ENCODE measurements around the gene SMIM1.

SMIM1 gene

GRCh38 chr1:3762873-3763228, 9.7 kb upstream of the SMIM1 start:
- no peak overlapping the region for H3K27ac ChIP-seq
- DNase-seq: no peak
- H3K9me3 ChIP-seq (ENCODE audit: severe bottlenecking): no peaks in the 10 kb centered on the region
- no peaks in the 10 kb centered on the region for H3K27me3 ChIP-seq (ENCODE audit: insufficient read depth, low read depth, severe bottlenecking)
- no peak overlapping the region for H3K4me3 ChIP-seq (ENCODE audit: low read depth, low read length)
- no peak for TF ChIP-seq CTCF (IDR thresholded peaks at IDR 0.05; ENCODE audit: low read depth, low read length)
- H3K36me3 ChIP-seq: no peaks in the 10 kb centered on the region

GRCh38 chr1:3763351-3764125, 9.0 kb upstream of the SMIM1 start:
- DNase-seq: no peak
- no peaks in the 10 kb centered on the region for H3K36me3 ChIP-seq
- no peaks in the 10 kb centered on the region for H3K9me3 ChIP-seq (ENCODE audit: severe bottlenecking)
- no peak overlapping the region for H3K27ac ChIP-seq
- H3K4me3 ChIP-seq (ENCODE audit: low read depth, low read length): no peak overlapping the region
- no peaks in the 10 kb centered on the region for H3K27me3 ChIP-seq (ENCODE audit: insufficient read depth, low read depth, severe bottlenecking)
- no peak for TF ChIP-seq CTCF (IDR thresholded peaks at IDR 0.05; ENCODE audit: low read depth, low read length)

- no peak for DNase-seq
- Histone ChIP-seq H3K27me3 (ENCODE audit: insufficient read depth, low read depth, severe bottlenecking) (no peaks in the 10 kb centered on the region), H3K4me3 (ENCODE audit: low read depth, low read length) (no peak overlapping the region), H3K36me3 (no peaks in the 10 kb centered on the region), H3K27ac (no peak overlapping the region), H3K9me3 (ENCODE audit: severe bottlenecking) (no peaks in the 10 kb centered on the region)
- TF ChIP-seq CTCF (IDR thresholded peaks at IDR 0.05; ENCODE audit: low read depth, low read length): no peak
Observed at GRCh38 chr1:3767328-3767925, 5.1 kb upstream of the SMIM1 start.

- TF ChIP-seq CTCF (IDR thresholded peaks at IDR 0.05; ENCODE audit: low read depth, low read length): no peak
- H3K27ac ChIP-seq: no peak overlapping the region
- no peaks in the 10 kb centered on the region for H3K27me3 ChIP-seq (ENCODE audit: insufficient read depth, low read depth, severe bottlenecking)
Observed at GRCh38 chr1:3768811-3769390, 3.6 kb upstream of the SMIM1 start.

GRCh38 chr1:3770047-3770765, 2.3 kb upstream of the SMIM1 start:
- Histone ChIP-seq H3K9me3 (ENCODE audit: severe bottlenecking) (no peaks in the 10 kb centered on the region), H3K27me3 (ENCODE audit: insufficient read depth, low read depth, severe bottlenecking) (no peaks in the 10 kb centered on the region), H3K4me3 (ENCODE audit: low read depth, low read length) (no peak overlapping the region), H3K27ac (no peak overlapping the region), H3K36me3 (no peaks in the 10 kb centered on the region)
- no peak for TF ChIP-seq CTCF (IDR thresholded peaks at IDR 0.05; ENCODE audit: low read depth, low read length)
- DNase-seq: no peak

More at GRCh38 chr1:3768811-3769390, 3.6 kb upstream of the SMIM1 start:
- no peak for DNase-seq
- no peak overlapping the region for H3K4me3 ChIP-seq (ENCODE audit: low read depth, low read length)
- H3K36me3 ChIP-seq: no peaks in the 10 kb centered on the region
- no peaks in the 10 kb centered on the region for H3K9me3 ChIP-seq (ENCODE audit: severe bottlenecking)

All from WERI-Rb-1 (cell line).